Adipocyte (in vitro differentiated cells): ENCODE results near the gene ISL1.

Experiments
- DNase-seq: peaks from one replicate; pipeline ENCODE4 v3.0.0-alpha.2; 2015; ENCODE audit warnings: low read depth
- H3K27me3 ChIP-seq: replicated peaks from 2 replicates; pipeline ENCODE4 v1.7.0; 2013; ENCODE audit warnings: mild to moderate bottlenecking, low read length, moderate library complexity; ENCODE audit not compliant: control insufficient read depth, insufficient read depth
- H3K36me3 ChIP-seq: 2 replicates; pipeline ENCODE4 v1.7.0; 2013; ENCODE audit warnings: low read length, mild to moderate bottlenecking, moderate library complexity; ENCODE audit not compliant: control insufficient read depth, insufficient read depth, severe bottlenecking
- H3K4me1 ChIP-seq: 2 replicates; pipeline ENCODE4 v1.7.0; 2013; ENCODE audit warnings: mild to moderate bottlenecking, low read length, moderate library complexity; ENCODE audit not compliant: control insufficient read depth, insufficient read depth
- H3K4me3 ChIP-seq: 2 replicates; pipeline ENCODE4 v1.7.0; 2013; ENCODE audit warnings: mild to moderate bottlenecking, low read length, moderate library complexity
- H3K9ac ChIP-seq: 2 replicates; pipeline ENCODE4 v1.7.0; 2013; ENCODE audit warnings: mild to moderate bottlenecking, low read length, moderate library complexity
- H3K9me3 ChIP-seq: 2 replicates; pipeline ENCODE4 v1.7.0; 2013; ENCODE audit warnings: mild to moderate bottlenecking, low read length, moderate library complexity; ENCODE audit not compliant: control insufficient read depth

ISL1 gene

DNA sequence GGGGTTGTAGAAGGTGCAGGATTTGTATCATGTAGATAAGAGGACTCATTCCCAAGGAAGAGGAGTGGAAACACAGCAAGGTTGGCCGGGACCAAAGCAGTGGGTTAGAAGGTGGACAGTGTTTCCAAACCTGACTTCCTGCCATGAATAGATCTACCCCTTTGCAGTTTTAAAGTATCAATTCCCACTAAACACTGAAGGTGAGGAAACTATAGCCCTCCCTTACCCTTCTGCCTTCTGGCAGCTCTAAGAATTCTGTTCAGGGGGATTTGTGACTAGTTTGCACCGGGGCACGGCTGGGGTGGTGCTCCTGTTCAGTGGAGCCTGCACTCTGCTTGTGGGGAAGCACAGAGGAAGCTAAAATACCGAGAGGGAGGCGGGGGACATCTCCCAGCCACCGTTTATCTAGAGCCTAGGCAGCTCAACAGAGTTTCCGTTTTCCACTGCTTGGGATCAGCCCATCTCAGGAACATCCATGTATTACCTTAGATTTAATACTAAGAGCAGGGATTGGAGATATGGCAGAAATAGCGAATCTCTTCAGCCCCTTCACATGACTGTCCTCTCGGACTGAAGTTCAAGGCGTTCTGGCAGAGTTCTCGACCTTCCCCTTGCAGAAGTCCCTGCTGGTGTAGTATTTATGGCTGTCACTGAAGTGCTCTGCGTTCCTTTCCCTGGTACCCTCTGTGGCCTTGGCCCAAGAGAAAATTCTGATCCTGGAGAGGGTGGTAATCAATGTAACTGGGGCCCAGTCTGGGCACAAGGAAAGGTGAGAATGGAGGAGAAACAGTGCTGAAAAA is 5.4 kb downstream of the ISL1 start:
- no peak for DNase-seq

DNA sequence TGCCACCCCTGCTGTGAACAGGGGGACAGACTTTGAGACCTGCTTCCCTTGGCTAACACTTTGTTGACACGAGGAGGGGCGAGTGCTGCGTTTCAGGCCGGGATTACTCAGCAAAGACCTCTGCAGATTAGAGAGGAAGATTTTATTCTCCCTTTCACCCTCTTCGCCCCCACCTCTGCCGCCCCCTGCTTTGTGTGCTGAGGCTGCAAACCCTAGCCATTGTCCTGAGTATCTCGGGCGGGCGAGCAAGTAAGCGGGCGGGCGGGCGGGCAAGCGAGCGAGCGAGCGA is 6.0 kb downstream of the ISL1 start:
- H3K4me3 ChIP-seq, result no peak overlapping the region
- peaks cover 5% of the 10 kb centered on the region for H3K4me1 ChIP-seq
- no peak for DNase-seq
- H3K9ac ChIP-seq, result no peak overlapping the region
- H3K27me3 ChIP-seq, result peaks cover 84% of the 10 kb centered on the region
- H3K9me3 ChIP-seq, result no peaks in the 10 kb centered on the region
- no peaks in the 10 kb centered on the region for H3K36me3 ChIP-seq

More for the DNA sequence above, 5.4 kb downstream of the ISL1 start:
- peaks cover 90% of the 10 kb centered on the region for H3K27me3 ChIP-seq
- H3K36me3 ChIP-seq, result no peaks in the 10 kb centered on the region
- H3K9ac ChIP-seq, result no peak overlapping the region
- no peaks in the 10 kb centered on the region for H3K9me3 ChIP-seq
- H3K4me3 ChIP-seq, result no peak overlapping the region
- peaks cover 9% of the 10 kb centered on the region for H3K4me1 ChIP-seq

DNA sequence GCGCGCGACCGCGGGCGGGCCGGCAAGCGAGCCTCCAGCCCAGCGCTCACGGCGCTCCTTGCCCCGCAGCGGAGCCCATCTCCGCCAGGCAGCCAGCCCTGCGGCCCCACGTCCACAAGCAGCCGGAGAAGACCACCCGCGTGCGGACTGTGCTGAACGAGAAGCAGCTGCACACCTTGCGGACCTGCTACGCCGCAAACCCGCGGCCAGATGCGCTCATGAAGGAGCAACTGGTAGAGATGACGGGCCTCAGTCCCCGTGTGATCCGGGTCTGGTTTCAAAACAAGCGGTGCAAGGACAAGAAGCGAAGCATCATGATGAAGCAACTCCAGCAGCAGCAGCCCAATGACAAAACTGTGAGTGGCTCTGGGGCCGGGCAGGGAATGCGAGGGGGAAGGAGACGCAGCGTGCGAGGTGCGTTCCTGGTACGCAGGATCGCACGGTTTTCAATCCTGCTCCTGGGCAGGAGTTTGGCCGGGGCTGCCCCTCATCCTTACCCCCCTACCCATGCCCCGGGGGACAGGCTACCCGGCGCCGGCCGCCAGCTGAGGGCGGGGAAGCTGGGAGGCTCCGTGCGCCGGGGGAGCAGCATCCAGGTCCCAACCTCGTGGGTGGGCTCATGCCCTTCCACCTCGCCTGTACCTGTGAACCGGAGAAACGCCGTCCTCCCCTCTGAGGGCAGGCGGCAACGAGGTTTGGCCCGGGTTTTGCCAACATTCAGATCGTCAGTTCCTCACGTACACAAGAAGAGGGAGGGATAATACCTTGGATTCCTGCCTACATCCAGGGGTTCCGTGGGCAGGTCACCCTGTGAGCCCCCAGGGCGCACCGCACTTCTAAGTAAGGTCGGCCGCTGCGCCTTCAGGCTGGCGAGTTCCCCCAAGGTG is 6.6 kb downstream of the ISL1 start:
- Histone ChIP-seq H3K36me3 (no peaks in the 10 kb centered on the region), H3K27me3 (peaks cover 78% of the 10 kb centered on the region), H3K4me3 (peak overlapping the region; percentile 60), H3K4me1 (peaks cover 5% of the 10 kb centered on the region), H3K9ac (no peak overlapping the region), H3K9me3 (no peaks in the 10 kb centered on the region)
- DNase-seq, result peak; percentile 24

DNA sequence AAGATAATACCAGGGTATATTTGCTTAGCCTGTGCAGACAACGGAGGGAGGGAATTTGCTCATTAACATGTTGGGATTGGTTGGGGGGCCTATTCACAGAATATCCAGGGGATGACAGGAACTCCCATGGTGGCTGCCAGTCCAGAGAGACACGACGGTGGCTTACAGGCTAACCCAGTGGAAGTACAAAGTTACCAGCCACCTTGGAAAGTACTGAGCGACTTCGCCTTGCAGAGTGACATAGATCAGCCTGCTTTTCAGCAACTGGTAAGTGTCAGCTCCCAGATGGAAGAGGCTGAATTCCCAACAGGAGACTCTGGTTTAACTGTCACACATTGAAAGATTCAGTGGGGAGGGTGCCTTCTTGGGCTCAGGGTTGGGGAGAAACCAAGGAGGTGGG is 7.9 kb downstream of the ISL1 start:
- Histone ChIP-seq H3K27me3 (peaks cover 77% of the 10 kb centered on the region), H3K9ac (no peak overlapping the region), H3K9me3 (no peaks in the 10 kb centered on the region), H3K4me3 (no peak overlapping the region), H3K4me1 (peaks cover 5% of the 10 kb centered on the region), H3K36me3 (no peaks in the 10 kb centered on the region)
- DNase-seq, result no peak

DNA sequence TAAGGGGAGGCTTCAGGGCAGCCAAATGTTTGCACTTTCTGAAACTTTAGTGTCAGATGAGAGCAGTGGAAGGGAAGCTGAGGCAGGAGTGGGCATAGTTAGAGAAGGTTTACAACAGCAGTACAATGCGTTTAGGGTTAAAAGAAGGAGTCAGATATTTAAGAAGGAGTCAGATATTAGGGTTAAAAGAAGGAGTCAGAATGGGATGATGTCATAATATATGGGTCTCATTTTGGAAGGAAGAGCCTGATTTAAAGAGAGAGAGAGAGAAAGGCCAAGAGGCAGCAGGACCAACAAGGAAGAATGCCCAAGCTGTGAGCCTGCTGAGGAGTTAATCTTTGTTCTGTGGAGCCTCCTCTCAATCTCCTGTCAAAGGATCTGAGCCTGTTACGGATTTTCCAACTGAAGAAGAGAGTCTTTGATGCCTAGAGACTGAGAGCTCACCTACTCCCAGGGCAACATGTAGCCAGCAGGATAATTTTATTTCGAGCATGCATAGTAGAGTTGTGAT is 9.5 kb downstream of the ISL1 start:
- Histone ChIP-seq H3K4me3 (no peak overlapping the region), H3K9ac (no peak overlapping the region), H3K27me3 (peaks cover 71% of the 10 kb centered on the region), H3K9me3 (no peaks in the 10 kb centered on the region), H3K36me3 (no peaks in the 10 kb centered on the region), H3K4me1 (no peaks in the 10 kb centered on the region)
- no peak for DNase-seq

DNA sequence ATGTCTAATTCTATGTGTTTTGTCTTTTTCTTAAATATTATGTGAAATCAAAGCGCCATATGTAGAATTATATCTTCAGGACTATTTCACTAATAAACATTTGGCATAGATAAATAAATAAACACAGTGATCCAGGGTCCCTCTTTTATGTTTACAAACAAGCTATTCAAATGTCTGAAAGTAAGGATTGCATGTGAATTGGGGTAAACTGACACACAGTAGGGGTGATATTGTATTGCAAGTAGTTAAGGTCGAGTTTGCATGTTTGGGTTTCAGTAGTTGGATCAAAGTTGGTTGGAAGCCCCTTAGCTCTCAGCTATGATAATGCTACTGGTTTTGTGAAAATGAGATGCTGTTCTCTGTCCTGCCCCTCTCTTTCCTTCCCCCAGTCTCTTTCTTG is 11.4 kb downstream of the ISL1 start:
- Histone ChIP-seq H3K27me3 (peaks cover 71% of the 10 kb centered on the region), H3K36me3 (no peaks in the 10 kb centered on the region), H3K4me1 (no peaks in the 10 kb centered on the region), H3K9ac (no peak overlapping the region), H3K4me3 (no peak overlapping the region), H3K9me3 (no peaks in the 10 kb centered on the region)
- no peak for DNase-seq

DNA sequence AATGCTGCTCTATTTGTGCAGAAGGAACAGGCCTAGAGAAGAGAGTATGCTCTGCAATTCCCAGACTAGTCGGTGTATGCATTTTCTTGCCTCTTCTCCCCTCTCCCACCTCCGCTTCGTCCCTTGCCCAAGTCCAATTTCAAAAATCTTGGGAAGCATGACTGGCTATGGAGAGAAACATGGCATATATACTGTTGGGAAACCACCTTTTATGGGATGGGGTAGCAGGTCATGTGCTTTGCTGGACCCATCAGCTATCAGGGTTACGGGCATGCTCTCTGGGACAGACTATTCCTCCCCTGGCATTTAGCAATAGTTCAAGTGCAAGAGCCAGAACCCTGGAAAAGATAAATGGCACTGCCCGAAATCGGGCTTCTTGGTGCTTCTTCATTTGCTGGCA is 12.0 kb downstream of the ISL1 start:
- H3K4me3 ChIP-seq, result no peak overlapping the region
- DNase-seq, result no peak
- H3K4me1 ChIP-seq, result no peaks in the 10 kb centered on the region
- H3K27me3 ChIP-seq, result peaks cover 71% of the 10 kb centered on the region
- no peak overlapping the region for H3K9ac ChIP-seq
- H3K36me3 ChIP-seq, result no peaks in the 10 kb centered on the region
- no peaks in the 10 kb centered on the region for H3K9me3 ChIP-seq

DNA sequence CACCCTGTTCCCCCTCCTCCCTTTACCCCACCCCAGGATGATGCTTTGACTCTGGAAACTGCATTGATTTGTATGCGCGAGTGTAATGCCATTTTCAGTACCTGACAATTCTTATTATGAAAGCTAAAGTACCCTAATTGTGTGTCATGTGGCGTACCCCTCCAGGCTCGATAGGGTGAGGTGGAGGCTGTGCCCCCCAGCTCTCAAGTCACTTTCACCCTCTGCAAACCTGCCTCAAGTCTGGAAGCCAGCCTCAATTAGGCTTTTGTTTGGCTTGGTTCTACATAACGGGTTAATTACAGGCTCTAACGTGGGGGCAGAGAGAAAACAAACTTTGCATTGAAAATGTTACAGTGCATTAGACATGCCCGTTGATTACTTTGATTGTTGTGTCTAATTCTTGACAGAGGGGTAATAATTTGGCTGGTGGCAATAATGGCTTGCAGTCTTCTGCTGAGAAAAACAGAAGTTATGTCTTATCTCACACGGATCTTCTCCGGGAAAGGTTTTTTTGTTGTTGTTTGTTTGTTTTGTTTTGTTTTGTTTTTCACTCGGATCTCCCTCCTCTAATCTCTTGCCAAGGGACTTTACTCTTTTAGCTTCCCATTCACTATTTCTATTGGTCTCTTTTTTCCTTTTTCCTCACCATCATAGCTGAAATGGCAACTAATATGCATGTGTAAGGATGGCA is 12.6 kb downstream of the ISL1 start:
- Histone ChIP-seq H3K4me1 (no peaks in the 10 kb centered on the region), H3K36me3 (no peaks in the 10 kb centered on the region), H3K4me3 (no peak overlapping the region), H3K9me3 (no peaks in the 10 kb centered on the region), H3K9ac (no peak overlapping the region), H3K27me3 (peaks cover 69% of the 10 kb centered on the region)
- DNase-seq, result no peak

DNA sequence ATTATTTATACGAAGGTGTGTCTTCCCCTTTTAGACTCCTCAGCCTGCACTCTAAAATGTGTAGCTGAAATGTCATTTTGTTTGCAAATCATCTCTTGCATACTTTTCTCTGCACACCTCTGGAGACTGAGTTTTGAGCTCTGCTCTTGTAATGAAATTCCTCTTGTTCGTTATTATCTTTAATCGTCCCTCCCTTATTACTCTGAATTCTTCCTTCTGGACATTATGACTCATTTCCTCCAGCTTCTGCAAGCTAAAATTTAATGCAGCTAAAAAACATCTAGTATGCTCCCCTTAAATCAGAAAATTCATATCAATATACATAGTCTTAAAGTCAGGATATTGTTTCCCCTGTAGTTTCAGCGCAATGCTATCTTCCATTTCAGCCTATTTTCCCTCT is 13.5 kb downstream of the ISL1 start:
- no peak overlapping the region for H3K9ac ChIP-seq
- no peak overlapping the region for H3K4me3 ChIP-seq
- no peaks in the 10 kb centered on the region for H3K9me3 ChIP-seq
- H3K4me1 ChIP-seq, result no peaks in the 10 kb centered on the region
- no peak for DNase-seq
- no peaks in the 10 kb centered on the region for H3K36me3 ChIP-seq
- H3K27me3 ChIP-seq, result peaks cover 59% of the 10 kb centered on the region

DNA sequence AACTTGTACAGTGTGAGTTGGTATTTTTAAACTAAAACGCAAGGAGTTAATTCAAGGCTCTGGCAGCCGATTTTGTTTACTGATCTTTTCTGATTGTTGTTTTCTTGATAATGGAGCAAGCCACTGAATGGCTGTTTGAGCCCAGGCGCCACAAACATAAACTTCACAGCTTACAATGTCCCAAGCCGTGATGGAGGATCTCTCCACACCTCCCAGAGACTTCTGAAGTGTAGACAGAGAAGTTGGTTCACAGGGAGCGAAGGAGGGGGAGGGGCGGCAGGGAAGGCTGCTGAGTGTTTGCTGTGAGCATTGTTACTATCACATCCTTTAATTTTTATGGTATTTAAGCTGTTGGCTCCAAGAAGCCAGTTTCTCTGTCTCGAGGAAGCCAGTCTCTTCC is 14.7 kb downstream of the ISL1 start:
- no peaks in the 10 kb centered on the region for H3K36me3 ChIP-seq
- H3K4me3 ChIP-seq, result no peak overlapping the region
- no peaks in the 10 kb centered on the region for H3K9me3 ChIP-seq
- no peak for DNase-seq
- H3K4me1 ChIP-seq, result no peaks in the 10 kb centered on the region
- no peak overlapping the region for H3K9ac ChIP-seq
- peaks cover 55% of the 10 kb centered on the region for H3K27me3 ChIP-seq
